Astrocyte (in vitro differentiated cells and primary cell): ENCODE results near the gene DNAJB12.

ENCODE experiments used
- EZH2 ChIP-seq: IDR thresholded peaks from 2 replicates; pipeline ENCODE4 v1.6.1; 2012; ENCODE audit warnings: mild to moderate bottlenecking, low read length, inconsistent platforms; ENCODE audit not compliant: insufficient read depth
- TF ChIP-seq, protein P1 (sequence below): IDR thresholded peaks from 2 replicates; pipeline ENCODE4 v1.5.1; 2011; ENCODE audit warnings: low read depth, mild to moderate bottlenecking, inconsistent platforms, low read length, moderate library complexity; ENCODE audit not compliant: insufficient read depth

- TF ChIP-seq, protein P1, sequence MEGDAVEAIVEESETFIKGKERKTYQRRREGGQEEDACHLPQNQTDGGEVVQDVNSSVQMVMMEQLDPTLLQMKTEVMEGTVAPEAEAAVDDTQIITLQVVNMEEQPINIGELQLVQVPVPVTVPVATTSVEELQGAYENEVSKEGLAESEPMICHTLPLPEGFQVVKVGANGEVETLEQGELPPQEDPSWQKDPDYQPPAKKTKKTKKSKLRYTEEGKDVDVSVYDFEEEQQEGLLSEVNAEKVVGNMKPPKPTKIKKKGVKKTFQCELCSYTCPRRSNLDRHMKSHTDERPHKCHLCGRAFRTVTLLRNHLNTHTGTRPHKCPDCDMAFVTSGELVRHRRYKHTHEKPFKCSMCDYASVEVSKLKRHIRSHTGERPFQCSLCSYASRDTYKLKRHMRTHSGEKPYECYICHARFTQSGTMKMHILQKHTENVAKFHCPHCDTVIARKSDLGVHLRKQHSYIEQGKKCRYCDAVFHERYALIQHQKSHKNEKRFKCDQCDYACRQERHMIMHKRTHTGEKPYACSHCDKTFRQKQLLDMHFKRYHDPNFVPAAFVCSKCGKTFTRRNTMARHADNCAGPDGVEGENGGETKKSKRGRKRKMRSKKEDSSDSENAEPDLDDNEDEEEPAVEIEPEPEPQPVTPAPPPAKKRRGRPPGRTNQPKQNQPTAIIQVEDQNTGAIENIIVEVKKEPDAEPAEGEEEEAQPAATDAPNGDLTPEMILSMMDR, result no peak
- no peak for TF ChIP-seq EZH2
Observed at GRCh38 chr10:72390764-72391163, 36.0 kb upstream of the DNAJB12 start.
